Type B pancreatic cell (in vitro differentiated cells): ENCODE measurements around the gene CD22. TPM values are rescaled to one million over a fixed set of nuclear protein-coding genes. Genes with fewer than 3 reads are reported as not detected.

Experiments used
- DNase-seq: peaks from one replicate; pipeline ENCODE4 v3.0.0; 2021; ENCODE audit warnings: mixed read lengths; ENCODE audit not compliant: unreplicated experiment; ENCODE audit errors: extremely low spot score
- H3K27ac Mint-ChIP-seq: 2 replicates; pipeline ENCODE4 v1.8.0; 2021; ENCODE audit warnings: mild to moderate bottlenecking, mixed read lengths
- H3K27me3 Mint-ChIP-seq: 2 replicates; pipeline ENCODE4 v1.8.0; 2021; ENCODE audit warnings: mixed read lengths
- H3K36me3 Mint-ChIP-seq: 2 replicates; pipeline ENCODE4 v1.8.0; 2021; ENCODE audit warnings: mixed read lengths
- H3K4me1 Mint-ChIP-seq: one replicate; pipeline ENCODE4 v1.8.0; 2021; ENCODE audit warnings: mixed read lengths; ENCODE audit not compliant: unreplicated experiment
- H3K4me3 Mint-ChIP-seq: 2 replicates; pipeline ENCODE4 v1.8.0; 2021; ENCODE audit warnings: mild to moderate bottlenecking, mixed read lengths
- H3K9me3 Mint-ChIP-seq: 2 replicates; pipeline ENCODE4 v1.8.0; 2021; ENCODE audit warnings: mixed read lengths
- CTCF ChIP-seq: fragments of 200-600 bp; sonication (generic); conservative IDR thresholded peaks from 2 replicates; pipeline ENCODE4 v1.5.0; 2021; ENCODE audit warnings: antibody characterized with exemption, mild to moderate bottlenecking
- microRNA-seq: library from miRNA; unstranded; fragments of <30 nt; microRNA quantifications from one replicate; pipeline ENCODE4, GENCODE V29; 2020
- total RNA-seq: library from RNA; stranded (reverse); gene quantifications from 2 replicates; pipeline ENCODE4 v1.2.1, GENCODE V29; 2021; ENCODE audit warnings: low replicate concordance

CD22 gene
- total RNA-seq, 1 donor from 2014 or later = 0.92 TPM

DNA sequence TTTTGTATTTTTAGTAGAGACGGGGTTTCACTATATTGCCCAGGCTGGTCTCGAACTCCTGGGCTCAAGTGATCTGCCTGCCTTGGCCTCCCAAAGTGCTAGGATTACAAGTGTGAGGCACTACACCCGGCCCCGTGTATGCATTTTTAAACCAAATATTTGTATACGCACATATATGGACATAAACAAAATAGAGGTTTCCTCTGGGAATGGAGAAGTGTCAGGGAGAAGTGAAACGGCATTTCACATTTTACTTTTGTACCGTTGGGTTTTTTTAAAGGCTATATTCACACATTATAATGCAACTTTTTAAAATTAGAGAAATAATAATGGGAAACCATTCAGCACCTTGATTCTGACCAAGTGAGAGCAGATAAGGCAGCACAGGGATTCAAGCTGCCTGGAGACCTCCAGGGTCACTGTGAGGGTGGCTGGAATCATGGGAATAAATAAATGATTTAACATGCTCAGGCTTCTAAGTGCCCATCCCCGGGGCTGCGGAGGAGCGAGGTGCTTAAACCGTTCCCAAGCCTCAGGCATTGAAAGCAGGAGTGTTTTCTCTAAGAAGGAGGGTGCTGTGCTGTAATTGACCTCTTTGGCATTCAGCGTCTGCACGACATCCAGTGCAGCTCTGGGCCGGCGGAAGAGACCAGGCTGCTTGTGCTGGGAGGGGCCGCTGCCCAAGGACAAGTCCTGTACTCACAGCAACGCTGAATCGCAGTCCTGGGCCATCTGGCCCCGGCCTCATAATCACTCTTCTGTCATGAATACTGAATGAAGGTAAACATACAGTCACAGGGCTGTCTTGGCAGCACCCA is 66.6 kb downstream of the CD22 start:
- Mint-ChIP-seq H3K27ac (peak overlapping the region; percentile 76), H3K36me3 (no peaks in the 10 kb centered on the region), H3K27me3 (no peaks in the 10 kb centered on the region), H3K9me3 (no peaks in the 10 kb centered on the region), H3K4me3 (no peak overlapping the region), H3K4me1 (no peaks in the 10 kb centered on the region)
- no peak for TF ChIP-seq CTCF
- no peak for DNase-seq

DNA sequence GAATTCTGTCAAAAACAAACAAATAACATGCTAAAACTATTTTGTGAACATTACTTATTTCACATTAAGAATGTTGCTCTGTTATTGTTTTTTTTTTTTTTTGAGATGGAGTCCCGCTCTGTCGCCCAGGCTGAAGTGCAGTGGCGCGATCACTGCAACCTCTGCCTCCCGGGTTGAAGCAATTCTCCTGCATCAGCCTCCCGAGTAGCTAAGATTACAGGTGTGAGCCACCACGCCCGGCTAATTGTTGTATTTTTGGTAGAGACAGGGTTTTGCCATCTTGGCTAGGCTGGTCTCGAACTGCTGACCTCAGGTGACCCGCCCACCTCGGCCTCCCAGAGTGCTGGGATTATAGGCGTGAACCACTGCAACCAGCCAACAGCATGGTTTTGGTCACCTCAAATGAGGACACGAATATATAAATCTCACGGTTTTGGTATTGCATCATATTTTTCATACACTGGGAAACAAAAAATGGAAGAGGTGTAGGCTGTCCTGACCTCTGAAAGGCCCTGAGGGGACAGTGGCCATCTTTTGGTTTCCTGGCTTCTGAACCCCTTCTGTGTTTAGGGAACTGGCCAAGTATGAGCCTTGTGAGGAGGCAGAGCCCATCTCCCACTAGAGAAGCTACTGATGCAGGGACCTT is 67.4 kb downstream of the CD22 start:
- Mint-ChIP-seq H3K36me3 (no peaks in the 10 kb centered on the region), H3K27me3 (no peaks in the 10 kb centered on the region), H3K9me3 (no peaks in the 10 kb centered on the region), H3K4me1 (no peaks in the 10 kb centered on the region), H3K4me3 (no peak overlapping the region), H3K27ac (peak overlapping the region; percentile 76)
- DNase-seq = no peak
- no peak for TF ChIP-seq CTCF

Small RNA genes lying within 50 kb of the gene (microRNA-seq; reads per million reads assigned to microRNA genes)
- gene MIR5196 = not detected

Other genes with a start within 250 kb of the CD22 start
- 77.5 and 157 TPM in 2 replicates for gene FXYD3, start 213.4 kb upstream of the CD22 start, total RNA-seq
- gene LGI4, start 194.1 kb upstream of the CD22 start, total RNA-seq = 0.21 and 2.2 TPM in 2 replicates
- gene FXYD1, start 190.4 kb upstream of the CD22 start, total RNA-seq = 2.0 and 5.3 TPM in 2 replicates
- 1.5 TPM in 1 of 2 replicates, not detected in the other for gene FXYD7, start 185.9 kb upstream of the CD22 start, total RNA-seq
- gene FXYD5, start 174.5 kb upstream of the CD22 start, total RNA-seq = 24.2 and 92.8 TPM in 2 replicates
- gene FAM187B, start 100.4 kb upstream of the CD22 start, total RNA-seq = not detected in 2 replicates
- 78.5 and 155 TPM in 2 replicates for gene LSR, start 80.2 kb upstream of the CD22 start, total RNA-seq
- gene USF2, start 60.2 kb upstream of the CD22 start, total RNA-seq = 107 and 133 TPM in 2 replicates
- gene HAMP, start 46.7 kb upstream of the CD22 start, total RNA-seq = 0.59 and 1.2 TPM in 2 replicates
- 2.1 TPM in 1 of 2 replicates, not detected in the other for gene MAG, start 37.0 kb upstream of the CD22 start, total RNA-seq
- gene FFAR1, start 18.7 kb downstream of the CD22 start, total RNA-seq = 2.1 and 2.7 TPM in 2 replicates
- 0.34 and 0.45 TPM in 2 replicates for gene FFAR3, start 29.3 kb downstream of the CD22 start, total RNA-seq
- not detected in 2 replicates for gene GPR42, start 41.9 kb downstream of the CD22 start, total RNA-seq
- 1.1 and 2.2 TPM in 2 replicates for gene FFAR2, start 119.1 kb downstream of the CD22 start, total RNA-seq
- 0.80 and 2.0 TPM in 2 replicates for gene KRTDAP, start 161.3 kb downstream of the CD22 start, total RNA-seq
- gene DMKN, start 184.5 kb downstream of the CD22 start, total RNA-seq = 70.9 and 141 TPM in 2 replicates
- gene SBSN, start 199.1 kb downstream of the CD22 start, total RNA-seq = 0.53 TPM in 1 of 2 replicates, not detected in the other
- gene GAPDHS, start 204.3 kb downstream of the CD22 start, total RNA-seq = not detected in 2 replicates
- 104 and 113 TPM in 2 replicates for gene TMEM147, start 216.4 kb downstream of the CD22 start, total RNA-seq
- gene ATP4A, start 234.5 kb downstream of the CD22 start, total RNA-seq = 1.3 and 16.8 TPM in 2 replicates